Esophagus squamous epithelium (tissue), 5 donors: Measurements from ENCODE around the gene LACTBL1. TPM values are rescaled to one million over a fixed set of nuclear protein-coding genes. Genes with fewer than 3 reads are reported as not detected.

Source experiments
- DNase-seq: peaks from one replicate; lab custom pipeline; 2025; lab: John Stamatoyannopoulos, UW
- H3K27ac ChIP-seq, 4 donors: fragments of 200-600 bp; sonication (generic); one replicate each; pipeline ENCODE4 v1.5.1; 2016 to 2019; ENCODE audit warnings: mild to moderate bottlenecking in 1 of 4
- H3K27me3 ChIP-seq, 4 donors: fragments of 200-600 bp; sonication (generic); 1 replicate in 3 of 4; 2 replicates in 1 of 4; pipeline versions ENCODE4 v1.5.1 to v1.6.0; 2017 to 2021; ENCODE audit warnings: antibody characterized with exemption in 1 of 4
- H3K36me3 ChIP-seq, 3 donors: fragments of 200-600 bp; sonication (generic); one replicate each; pipeline ENCODE4 v1.5.1; 2016 to 2019
- H3K4me1 ChIP-seq, 3 donors: fragments of 200-600 bp; sonication (generic); one replicate each; pipeline ENCODE4 v1.5.1; 2017 to 2019
- H3K4me3 ChIP-seq, 4 donors: fragments of 200-600 bp; sonication (generic); 1 replicate in 3 of 4; 2 replicates in 1 of 4; pipeline ENCODE4 v1.5.1; 2016 to 2019; ENCODE audit warnings: mild to moderate bottlenecking in 2 of 4, moderate library complexity in 1 of 4
- H3K9me3 ChIP-seq, 3 donors: fragments of 200-600 bp; sonication (generic); one replicate each; pipeline ENCODE4 v1.5.1; 2016 to 2019
- POLR2A ChIP-seq, 4 donors: fragments of 450-650 bp; IDR thresholded peaks; one replicate each; pipeline ENCODE4 v1.6.1; 2017; ENCODE audit warnings: antibody characterized with exemption in 4 of 4, mild to moderate bottlenecking in 4 of 4, moderate library complexity in 3 of 4
- WGBS, 2 donors: methylation state at CpG; one replicate each; pipeline ENCODE4 v1.1.5; 2018; 5-methylcytosine and 5-hydroxymethylcytosine counted together
- intact Hi-C: fragments of 100-400 bp; cut with DNase I; formaldehyde crosslinking; loops from one replicate; pipeline ENCODE4 v1.15.0; 2022
- total RNA-seq, 4 donors: library from RNA; depleted of rRNA; stranded (reverse); fragments of >200 nt; gene quantifications; one replicate each; pipeline ENCODE4 v1.1.0, GENCODE V29; 2016
- TF ChIP-seq, protein P1 (sequence below), 6 experiments: fragments of 450-650 bp in 4 of 6; fragments of 200-600 bp in 2 of 6; sonication (generic) in 2 of 6; IDR thresholded peaks; one replicate each; pipeline ENCODE4 v1.5.1; 2016 to 2019; ENCODE audit warnings: antibody characterized with exemption in 6 of 6, mild to moderate bottlenecking in 4 of 6, moderate library complexity in 4 of 6
- donor health status: DM: yes; HTN: yes; CAD: no.

LACTBL1 gene
- total RNA-seq, 4 donors from 2014 or later, result not detected

DNA sequence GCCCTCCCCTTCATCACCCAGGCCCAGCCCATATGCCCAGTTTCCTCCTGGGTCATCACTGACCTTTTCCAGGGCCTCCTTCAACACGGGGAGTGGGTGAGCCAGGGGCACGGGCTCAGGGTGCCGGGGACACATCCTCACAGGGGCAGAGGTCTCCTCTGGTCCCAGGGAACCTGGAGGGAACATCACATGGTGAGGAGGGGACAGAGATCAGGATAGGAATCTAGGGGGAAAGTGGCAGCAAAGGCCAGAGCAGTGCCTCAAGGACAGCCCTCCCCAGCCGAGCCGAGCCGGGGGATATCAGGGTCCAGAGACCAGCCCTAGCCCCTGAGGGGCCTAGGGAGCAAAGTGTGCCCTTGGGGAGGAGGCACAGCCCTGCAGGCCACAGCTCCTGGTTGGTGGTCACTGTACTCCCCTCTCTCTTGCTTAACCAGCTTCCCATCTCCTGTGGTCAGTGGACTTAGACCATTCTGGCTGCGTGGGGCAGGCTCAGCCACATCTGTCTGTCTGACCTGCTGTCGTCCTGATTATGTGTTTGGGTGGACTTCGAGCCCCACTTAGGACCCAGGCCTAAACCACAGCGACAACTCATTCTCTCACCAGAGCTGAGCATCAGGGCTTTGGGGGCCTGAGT, 9.5 kb downstream of the LACTBL1 start:
- TF ChIP-seq POLR2A (IDR thresholded peaks at IDR 0.05), result no peak
- TF ChIP-seq, protein P1, sequence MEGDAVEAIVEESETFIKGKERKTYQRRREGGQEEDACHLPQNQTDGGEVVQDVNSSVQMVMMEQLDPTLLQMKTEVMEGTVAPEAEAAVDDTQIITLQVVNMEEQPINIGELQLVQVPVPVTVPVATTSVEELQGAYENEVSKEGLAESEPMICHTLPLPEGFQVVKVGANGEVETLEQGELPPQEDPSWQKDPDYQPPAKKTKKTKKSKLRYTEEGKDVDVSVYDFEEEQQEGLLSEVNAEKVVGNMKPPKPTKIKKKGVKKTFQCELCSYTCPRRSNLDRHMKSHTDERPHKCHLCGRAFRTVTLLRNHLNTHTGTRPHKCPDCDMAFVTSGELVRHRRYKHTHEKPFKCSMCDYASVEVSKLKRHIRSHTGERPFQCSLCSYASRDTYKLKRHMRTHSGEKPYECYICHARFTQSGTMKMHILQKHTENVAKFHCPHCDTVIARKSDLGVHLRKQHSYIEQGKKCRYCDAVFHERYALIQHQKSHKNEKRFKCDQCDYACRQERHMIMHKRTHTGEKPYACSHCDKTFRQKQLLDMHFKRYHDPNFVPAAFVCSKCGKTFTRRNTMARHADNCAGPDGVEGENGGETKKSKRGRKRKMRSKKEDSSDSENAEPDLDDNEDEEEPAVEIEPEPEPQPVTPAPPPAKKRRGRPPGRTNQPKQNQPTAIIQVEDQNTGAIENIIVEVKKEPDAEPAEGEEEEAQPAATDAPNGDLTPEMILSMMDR (IDR thresholded peaks at IDR 0.05), result no peak
- Histone ChIP-seq H3K27me3 (peaks cover 0 to 59% (median 0%) of the 10 kb centered on the region in 4 donors), H3K9me3 (peaks cover 0 to 8% (median 0%) of the 10 kb centered on the region in 3 donors), H3K36me3 (no peaks in the 10 kb centered on the region), H3K4me1 (no peaks in the 10 kb centered on the region), H3K27ac (no peak overlapping the region), H3K4me3 (no peak overlapping the region)
- no peak for DNase-seq
- WGBS, 2 donors, result 94% methylated on average over 3 of the region's 10 CpGs; no CpG with 5 or more reads in 1 of the 2 donors
- intact Hi-C loops, result no loop called here

DNA sequence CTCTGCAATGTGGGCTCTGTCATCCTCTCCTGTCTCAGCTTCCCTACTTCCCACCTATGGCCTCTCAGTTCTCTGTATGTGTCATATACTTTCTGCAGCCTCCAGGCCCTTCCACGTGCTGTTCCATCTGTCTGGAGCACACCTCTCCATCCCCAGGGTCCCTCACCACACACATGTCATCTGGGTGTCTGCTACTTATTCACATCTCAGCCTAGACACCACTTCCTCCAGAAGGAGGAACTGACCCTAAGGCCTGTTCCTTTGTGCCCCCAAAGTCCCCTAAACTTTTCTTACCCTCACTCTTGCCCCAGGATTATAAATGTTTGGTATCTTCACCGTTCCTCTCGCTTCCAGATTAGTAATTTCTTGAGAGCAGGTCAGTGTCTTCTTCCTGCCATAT, 10.1 kb downstream of the LACTBL1 start:
- no peaks in the 10 kb centered on the region for H3K36me3 ChIP-seq
- H3K4me1 ChIP-seq, result no peaks in the 10 kb centered on the region
- WGBS, 2 donors, result 48 to 77% methylated on average over 3 of the region's 3 CpGs
- H3K27me3 ChIP-seq, result peaks cover 0 to 59% (median 0%) of the 10 kb centered on the region in 4 donors
- no peak for DNase-seq
- H3K4me3 ChIP-seq, result no peak overlapping the region
- intact Hi-C loops, result no loop called here
- H3K9me3 ChIP-seq, result peaks cover 0 to 8% (median 0%) of the 10 kb centered on the region in 3 donors
- H3K27ac ChIP-seq, result no peak overlapping the region
- TF ChIP-seq, protein P1 (IDR thresholded peaks at IDR 0.05), result no peak
- TF ChIP-seq POLR2A (IDR thresholded peaks at IDR 0.05), result no peak

DNA sequence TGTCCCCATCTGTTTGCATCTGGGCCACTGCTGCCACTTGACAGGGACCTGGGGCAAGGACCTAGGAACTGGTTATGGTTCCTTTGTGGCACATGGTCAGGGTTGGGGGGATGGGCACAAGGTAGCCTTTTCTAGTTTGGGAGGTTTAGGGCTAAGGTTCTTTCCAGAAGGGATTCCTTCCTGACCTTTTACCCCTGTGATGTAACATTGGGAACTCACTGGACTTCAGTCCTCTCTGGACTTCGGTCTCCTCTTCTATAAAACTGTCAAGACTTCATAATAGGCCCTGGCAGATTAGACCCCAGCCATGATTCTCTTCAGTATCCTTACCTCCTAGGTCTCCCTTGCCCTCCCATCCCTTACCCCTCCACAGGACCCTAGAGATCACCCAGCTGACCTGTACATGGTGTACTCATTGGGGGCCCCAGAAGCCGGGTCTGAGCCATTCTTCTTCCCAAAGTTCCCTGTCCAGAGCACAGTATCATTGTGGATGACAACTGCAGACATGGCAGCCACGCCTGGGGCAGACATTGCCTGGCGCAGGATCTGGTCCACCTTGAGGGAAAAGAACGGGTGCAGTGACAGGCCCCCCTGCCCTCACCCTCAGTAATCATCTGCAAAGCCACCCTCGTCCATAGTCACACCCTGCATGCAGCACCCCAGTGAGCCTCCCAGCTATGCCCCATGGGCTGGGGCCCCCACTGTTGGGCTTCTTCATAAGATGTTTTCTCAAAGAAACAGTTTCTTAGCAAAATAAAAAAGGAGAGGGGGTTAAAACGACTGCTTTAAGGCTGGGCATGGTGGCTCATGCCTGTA, 12.9 kb downstream of the LACTBL1 start:
- WGBS, 2 donors, result 49 to 59% methylated on average over 3 of the region's 7 CpGs
- intact Hi-C loops, result no loop called here
- peaks cover 0 to 52% (median 0%) of the 10 kb centered on the region in 4 donors for H3K27me3 ChIP-seq
- no peaks in the 10 kb centered on the region for H3K4me1 ChIP-seq
- H3K9me3 ChIP-seq, result no peaks in the 10 kb centered on the region
- TF ChIP-seq, protein P1 (IDR thresholded peaks at IDR 0.05), result no peak
- TF ChIP-seq POLR2A (IDR thresholded peaks at IDR 0.05), result no peak
- no peak for DNase-seq
- no peak overlapping the region for H3K4me3 ChIP-seq
- no peak overlapping the region for H3K27ac ChIP-seq
- H3K36me3 ChIP-seq, result no peaks in the 10 kb centered on the region

DNA sequence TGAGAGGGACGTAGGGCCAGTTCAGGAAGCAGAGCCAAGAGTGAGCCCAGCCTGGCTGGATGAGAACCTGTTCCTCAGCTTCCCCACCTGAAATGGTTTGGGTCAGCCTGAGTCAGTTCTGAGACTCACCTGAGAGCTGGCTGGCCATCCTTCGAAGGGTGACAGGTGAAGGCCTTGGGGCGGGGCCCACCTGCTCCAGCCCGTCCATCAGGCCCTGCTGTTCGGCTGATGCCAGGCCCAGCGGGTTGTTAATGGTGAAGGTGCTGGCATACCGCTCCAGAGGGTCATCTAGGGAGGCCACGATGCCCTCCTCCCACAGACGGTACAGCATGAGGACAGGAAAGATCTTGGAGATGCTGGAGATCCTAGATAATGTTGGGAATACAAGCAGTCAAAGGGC, 14.1 kb downstream of the LACTBL1 start:
- H3K27me3 ChIP-seq, result peaks cover 0 to 52% (median 2%) of the 10 kb centered on the region in 4 donors
- no peak overlapping the region for H3K4me3 ChIP-seq
- peaks cover 0 to 3% (median 2%) of the 10 kb centered on the region in 3 donors for H3K4me1 ChIP-seq
- no peak overlapping the region for H3K27ac ChIP-seq
- whole genome bisulfite sequencing, 2 donors, result 75% methylated on average over 2 of the region's 9 CpGs; no CpG with 5 or more reads in 1 of the 2 donors
- TF ChIP-seq, protein P1 (IDR thresholded peaks at IDR 0.05), result no peak
- no peak for TF ChIP-seq POLR2A (IDR thresholded peaks at IDR 0.05)
- no peaks in the 10 kb centered on the region for H3K36me3 ChIP-seq
- no peak for DNase-seq
- intact Hi-C loops, result no loop called here
- H3K9me3 ChIP-seq, result no peaks in the 10 kb centered on the region

DNA sequence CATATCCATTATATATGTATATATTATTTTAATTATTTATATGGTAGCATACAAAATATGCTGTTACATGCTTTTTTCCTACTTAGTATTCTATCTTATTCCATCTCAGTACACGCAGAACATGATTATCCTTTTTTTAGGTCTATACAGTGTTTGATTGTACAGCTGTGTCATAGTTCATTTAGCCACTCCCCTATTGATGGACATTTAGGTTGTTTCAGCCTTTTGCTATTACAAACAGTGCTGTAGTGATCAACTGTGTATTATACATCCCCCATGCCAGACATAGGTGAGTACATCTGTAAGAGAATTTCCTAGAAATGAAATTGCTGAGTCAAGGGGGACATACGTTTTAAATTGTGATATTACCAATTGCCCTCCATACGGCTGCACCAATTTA, 15.6 kb downstream of the LACTBL1 start:
- Histone ChIP-seq H3K4me3 (no peak overlapping the region), H3K36me3 (no peaks in the 10 kb centered on the region), H3K27ac (no peak overlapping the region), H3K4me1 (peaks cover 0 to 12% (median 7%) of the 10 kb centered on the region in 3 donors), H3K9me3 (no peaks in the 10 kb centered on the region), H3K27me3 (peaks cover 0 to 66% (median 2%) of the 10 kb centered on the region in 4 donors)
- TF ChIP-seq, protein P1 (IDR thresholded peaks at IDR 0.05), result no peak
- no peak for TF ChIP-seq POLR2A (IDR thresholded peaks at IDR 0.05)
- 57 to 63% methylated on average over 3 of the region's 3 CpGs for WGBS, 2 donors
- intact Hi-C loops, result no loop called here
- DNase-seq, result no peak
